Hair follicle dermal papilla cell (primary cell): ENCODE results near the gene GAS2L2. TPM values are rescaled to one million over a fixed set of nuclear protein-coding genes. Genes with fewer than 3 reads are reported as not detected.

ENCODE experiments used
- total RNA-seq: library from RNA; depleted of rRNA; stranded (reverse); fragments of >200 nt; gene quantifications from 2 replicates; pipeline ENCODE4 v1.2.3, GENCODE V29; 2012

GAS2L2 gene
- total RNA-seq, result not detected in 2 replicates

DNA sequence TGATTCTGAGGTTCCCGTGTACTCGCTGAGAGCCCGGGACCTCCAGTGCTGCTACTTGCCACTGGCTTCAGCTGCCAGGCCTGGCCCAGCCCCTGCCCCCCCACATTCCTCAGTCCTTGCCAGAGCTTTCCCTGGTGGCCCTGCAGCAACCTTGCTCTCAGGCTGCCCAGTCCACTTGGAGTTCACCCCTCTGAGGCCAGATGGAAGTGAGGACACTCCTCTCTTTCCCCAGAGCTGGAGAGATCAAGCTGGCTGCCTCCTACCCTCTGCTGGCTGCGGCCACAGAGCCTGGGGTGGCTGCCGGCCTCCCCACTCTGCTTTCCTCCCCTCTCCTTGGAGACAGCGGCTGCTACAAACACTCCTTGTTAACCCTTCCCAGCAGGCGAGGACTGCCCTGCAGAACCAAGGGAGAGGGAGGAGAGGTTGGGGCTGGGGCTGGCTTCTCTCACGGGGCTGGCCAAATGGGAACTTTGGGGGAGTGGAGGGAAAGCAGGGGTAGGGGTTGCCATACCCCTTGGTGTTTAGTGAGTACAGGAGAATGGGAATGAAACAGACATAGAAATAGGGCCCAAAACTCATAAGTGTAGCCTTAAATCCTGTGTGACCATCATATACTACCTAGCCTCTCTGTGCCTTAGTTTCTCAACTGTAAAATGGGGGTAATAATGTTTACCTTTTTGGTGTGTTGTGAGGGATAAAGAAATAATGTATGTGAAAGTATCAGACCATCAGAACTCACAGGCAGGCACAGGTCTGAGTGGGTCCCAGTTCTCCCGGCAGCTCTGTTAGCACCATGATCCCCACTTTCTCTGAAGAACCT, at the start of gene GAS2L2:
Gene GAS2L2, minus strand, starts transcription at position 295 of the 820 bp plus-strand sequence. CDS start 389 bp downstream, outside the sequence.

GRCh38 chr17:35795007-35795870, 42.2 kb upstream of the GAS2L2 start, which contains the start of gene MMP28:
Gene MMP28, minus strand, starts transcription at chr17:35795641. Its CDS starts 264 bp downstream, at chr17:35795377.

GRCh38 chr17:35760587-35760986, 7.5 kb upstream of the GAS2L2 start, which contains the start of gene C17orf50:
Gene C17orf50, plus strand, starts transcription at chr17:35760887. Its CDS starts 55 bp downstream, at chr17:35760942.

DNA sequence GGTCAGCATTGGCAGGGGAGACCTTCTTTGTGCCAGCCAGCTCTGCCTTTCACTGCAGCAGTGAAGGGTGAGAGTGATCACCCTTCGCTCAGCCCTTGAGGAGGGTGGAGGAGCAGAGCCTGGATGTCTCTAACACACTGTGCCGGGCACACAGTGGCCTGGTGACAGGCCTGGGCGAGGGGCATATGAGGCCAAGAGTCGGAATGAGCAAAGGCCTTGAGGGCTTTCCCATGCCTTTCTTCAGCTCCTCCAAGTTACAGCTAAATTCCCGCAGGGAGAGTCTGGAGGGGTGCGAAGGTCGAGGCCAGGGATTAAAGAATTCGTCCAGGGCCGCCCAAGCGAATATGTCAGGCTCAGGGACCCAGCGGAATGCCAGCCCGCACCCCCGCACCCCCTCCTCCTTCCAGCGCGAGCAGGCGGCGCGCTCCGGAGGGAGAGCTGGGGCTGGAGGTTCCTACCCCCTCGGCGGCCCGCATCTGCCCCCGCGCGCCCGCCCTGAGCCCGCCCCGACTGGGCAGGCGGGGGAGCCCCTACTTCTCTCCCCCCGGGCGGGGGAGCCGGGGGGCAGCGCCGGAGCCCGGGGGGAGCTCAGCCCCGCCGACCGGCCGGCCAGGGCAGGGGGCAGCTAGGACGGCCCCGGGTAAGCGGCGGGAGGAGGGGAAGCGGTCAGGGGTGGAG, 21.7 kb downstream of the GAS2L2 start, which contains the start of gene RASL10B:
Gene RASL10B, plus strand, starts transcription at position 401 of the 678 bp plus-strand sequence. CDS start 3,546 bp downstream, outside the sequence.

Other genes starting within 250 kb of the GAS2L2 start
- gene SLFN12L, start 215.6 kb downstream of the GAS2L2 start, total RNA-seq, result not detected in 2 replicates
- gene SLFN14, start 192.4 kb downstream of the GAS2L2 start, total RNA-seq, result not detected in 2 replicates
- gene PEX12, start 174.7 kb downstream of the GAS2L2 start, total RNA-seq, result 5.4 and 6.6 TPM in 2 replicates
- 101 and 111 TPM in 2 replicates for gene AP2B1, start 165.9 kb downstream of the GAS2L2 start, total RNA-seq
- 0.85 and 0.97 TPM in 2 replicates for gene RASL10B, start 21.6 kb downstream of the GAS2L2 start, total RNA-seq
- gene C17orf50, start 7.6 kb upstream of the GAS2L2 start, total RNA-seq, result not detected in 2 replicates
- 0.16 and 1.2 TPM in 2 replicates for gene MMP28, start 42.4 kb upstream of the GAS2L2 start, total RNA-seq
- gene TAF15, start 56.2 kb upstream of the GAS2L2 start, total RNA-seq, result 31.9 and 44.0 TPM in 2 replicates
- gene HEATR9, start 115.7 kb upstream of the GAS2L2 start, total RNA-seq, result not detected in 2 replicates
- 0.16 TPM in 1 of 2 replicates, not detected in the other for gene CCL5, start 127.1 kb upstream of the GAS2L2 start, total RNA-seq
- not detected in 2 replicates for gene RDM1, start 177.5 kb upstream of the GAS2L2 start, total RNA-seq
- not detected in 2 replicates for gene LYZL6, start 190.5 kb upstream of the GAS2L2 start, total RNA-seq
- gene CCL16, start 228.3 kb upstream of the GAS2L2 start, total RNA-seq, result not detected in 2 replicates
- gene CCL14, start 233.5 kb upstream of the GAS2L2 start, total RNA-seq, result not detected in 2 replicates
- not detected in 2 replicates for gene CCL15, start 248.3 kb upstream of the GAS2L2 start, total RNA-seq